Measurements from ENCODE around the gene OR9G1. TPM values are rescaled to one million over a fixed set of nuclear protein-coding genes. Genes with fewer than 3 reads are reported as not detected.

The OR9G1 gene, protein sequence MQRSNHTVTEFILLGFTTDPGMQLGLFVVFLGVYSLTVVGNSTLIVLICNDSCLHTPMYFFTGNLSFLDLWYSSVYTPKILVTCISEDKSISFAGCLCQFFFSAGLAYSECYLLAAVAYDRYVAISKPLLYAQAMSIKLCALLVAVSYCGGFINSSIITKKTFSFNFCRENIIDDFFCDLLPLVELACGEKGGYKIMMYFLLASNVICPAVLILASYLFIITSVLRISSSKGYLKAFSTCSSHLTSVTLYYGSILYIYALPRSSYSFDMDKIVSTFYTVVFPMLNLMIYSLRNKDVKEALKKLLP
- total RNA-seq = not detected in 2 replicates

DNA sequence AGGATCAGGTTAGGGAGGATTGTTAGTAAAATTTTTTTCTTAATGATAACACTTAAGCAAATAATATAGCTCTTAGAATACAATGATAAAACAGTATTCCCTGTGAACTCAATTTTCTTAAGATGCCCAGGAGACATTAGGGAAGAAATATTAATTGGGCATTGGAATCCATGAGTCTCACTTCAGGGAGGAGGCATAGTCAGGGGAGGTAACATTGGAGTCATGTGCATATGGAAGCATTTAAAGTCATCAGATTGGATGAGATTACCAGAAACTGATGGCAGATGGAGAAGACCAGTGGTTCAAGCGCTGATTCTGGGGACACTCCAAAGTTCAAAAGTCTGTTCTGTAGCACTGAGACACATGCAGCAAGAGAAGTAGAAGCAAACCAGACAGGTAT is at the start of gene OR9G1:
Gene OR9G1 (plus strand): TSS at position 301 of the 400 bp plus-strand sequence. CDS start 1,293 bp downstream, outside the sequence.

DNA sequence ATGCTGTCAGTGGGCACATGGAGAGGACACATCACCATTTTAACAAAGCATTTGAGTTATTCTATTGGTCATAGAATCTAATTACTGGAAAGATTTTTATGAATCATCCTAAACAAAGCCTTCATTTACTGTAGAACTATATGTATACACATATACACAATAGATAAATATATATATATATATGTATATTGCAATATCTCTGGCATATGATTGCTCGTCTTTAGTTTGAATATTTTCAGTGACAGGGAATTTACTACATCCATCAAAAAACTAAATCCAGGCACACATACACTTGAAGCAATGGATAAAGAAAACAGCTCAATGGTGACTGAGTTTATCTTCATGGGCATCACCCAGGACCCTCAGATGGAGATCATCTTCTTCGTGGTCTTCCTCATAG is 35.5 kb upstream of the OR9G1 start, which contains the start of gene OR5AR1:
Gene OR5AR1 (plus strand): TSS at position 301 of the 400 bp plus-strand sequence. CDS start 0 bp downstream, at position 301.

DNA sequence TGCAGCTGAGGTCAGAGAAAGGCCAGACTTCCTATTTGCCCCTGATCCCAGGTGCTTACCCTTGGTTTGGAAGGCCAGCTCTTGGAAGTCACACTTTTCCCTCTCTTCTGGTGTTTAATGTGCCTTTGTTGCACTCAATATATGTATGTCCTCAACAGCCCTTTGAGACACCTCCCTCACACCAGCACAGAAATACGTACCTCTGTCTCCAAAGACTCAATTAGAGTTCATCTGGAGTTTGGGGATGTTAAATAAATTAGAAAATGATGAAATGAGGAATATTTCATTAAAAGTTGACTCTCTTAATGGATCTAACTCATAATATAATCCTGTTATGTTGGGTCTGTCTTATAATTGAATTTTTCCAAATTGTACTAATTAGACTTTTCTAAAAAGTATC is 49.7 kb downstream of the OR9G1 start, which contains the start of gene OR9G4:
Gene OR9G4 (minus strand): TSS at position 101 of the 400 bp plus-strand sequence. CDS start 4,931 bp downstream, outside the sequence.

Other genes with a start within 250 kb of the OR9G1 start
- gene OR5M3, start 225.7 kb upstream of the OR9G1 start, total RNA-seq = not detected in 2 replicates
- gene OR5M8, start 207.7 kb upstream of the OR9G1 start, total RNA-seq = not detected in 2 replicates
- gene OR5M11, start 155.8 kb upstream of the OR9G1 start, total RNA-seq = not detected in 2 replicates
- gene OR5M10, start 121.4 kb upstream of the OR9G1 start, total RNA-seq = not detected in 2 replicates
- not detected in 2 replicates for gene OR5M1, start 84.2 kb upstream of the OR9G1 start, total RNA-seq
- not detected in 2 replicates for gene OR5AP2, start 56.7 kb upstream of the OR9G1 start, total RNA-seq
- gene OR5AR1, start 35.4 kb upstream of the OR9G1 start, total RNA-seq = not detected in 2 replicates
- gene OR9G4, start 49.6 kb downstream of the OR9G1 start, total RNA-seq = not detected in 2 replicates

All from bronchus fibroblast of lung (primary cell).